GM13977 (cell line): Measurements from ENCODE around the gene SLC16A5.
"Not testable (repeated sequence)": the region's sequence is repeated elsewhere in the genome, so short reads cannot be mapped to it uniquely, and the experiment has no call there.

Experiments used
- DNase-seq: peaks from one replicate; pipeline ENCODE4 v3.0.0; 2012; ENCODE audit warnings: low spot score
- in situ Hi-C: fragments of 300-500 bp; cut with MboI; formaldehyde crosslinking; loops from one replicate; pipeline ENCODE4 v1.12.0; 2022; ENCODE audit warnings: low sequenced_read_pairs, low pct_unique_long_range_greater_than_20kb, mixed read lengths, inconsistent platforms; ENCODE audit not compliant: unreplicated experiment
- TF ChIP-seq, protein P1 (sequence below): IDR thresholded peaks from 2 replicates; pipeline ENCODE4 v1.5.1; 2012; ENCODE audit warnings: mild to moderate bottlenecking, control low read depth; ENCODE audit not compliant: insufficient read depth; ENCODE audit errors: extremely low read depth, missing control alignments

Gene SLC16A5, protein sequence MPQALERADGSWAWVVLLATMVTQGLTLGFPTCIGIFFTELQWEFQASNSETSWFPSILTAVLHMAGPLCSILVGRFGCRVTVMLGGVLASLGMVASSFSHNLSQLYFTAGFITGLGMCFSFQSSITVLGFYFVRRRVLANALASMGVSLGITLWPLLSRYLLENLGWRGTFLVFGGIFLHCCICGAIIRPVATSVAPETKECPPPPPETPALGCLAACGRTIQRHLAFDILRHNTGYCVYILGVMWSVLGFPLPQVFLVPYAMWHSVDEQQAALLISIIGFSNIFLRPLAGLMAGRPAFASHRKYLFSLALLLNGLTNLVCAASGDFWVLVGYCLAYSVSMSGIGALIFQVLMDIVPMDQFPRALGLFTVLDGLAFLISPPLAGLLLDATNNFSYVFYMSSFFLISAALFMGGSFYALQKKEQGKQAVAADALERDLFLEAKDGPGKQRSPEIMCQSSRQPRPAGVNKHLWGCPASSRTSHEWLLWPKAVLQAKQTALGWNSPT

GRCh38 chr17:75087558-75088453 is at the start of gene SLC16A5:
Gene SLC16A5 (plus strand): TSS chr17:75087954. CDS start chr17:75093637, 5,683 bp downstream.
- DNase-seq = peak; percentile 66
- in situ Hi-C loops = no loop called here
- TF ChIP-seq, protein P1, sequence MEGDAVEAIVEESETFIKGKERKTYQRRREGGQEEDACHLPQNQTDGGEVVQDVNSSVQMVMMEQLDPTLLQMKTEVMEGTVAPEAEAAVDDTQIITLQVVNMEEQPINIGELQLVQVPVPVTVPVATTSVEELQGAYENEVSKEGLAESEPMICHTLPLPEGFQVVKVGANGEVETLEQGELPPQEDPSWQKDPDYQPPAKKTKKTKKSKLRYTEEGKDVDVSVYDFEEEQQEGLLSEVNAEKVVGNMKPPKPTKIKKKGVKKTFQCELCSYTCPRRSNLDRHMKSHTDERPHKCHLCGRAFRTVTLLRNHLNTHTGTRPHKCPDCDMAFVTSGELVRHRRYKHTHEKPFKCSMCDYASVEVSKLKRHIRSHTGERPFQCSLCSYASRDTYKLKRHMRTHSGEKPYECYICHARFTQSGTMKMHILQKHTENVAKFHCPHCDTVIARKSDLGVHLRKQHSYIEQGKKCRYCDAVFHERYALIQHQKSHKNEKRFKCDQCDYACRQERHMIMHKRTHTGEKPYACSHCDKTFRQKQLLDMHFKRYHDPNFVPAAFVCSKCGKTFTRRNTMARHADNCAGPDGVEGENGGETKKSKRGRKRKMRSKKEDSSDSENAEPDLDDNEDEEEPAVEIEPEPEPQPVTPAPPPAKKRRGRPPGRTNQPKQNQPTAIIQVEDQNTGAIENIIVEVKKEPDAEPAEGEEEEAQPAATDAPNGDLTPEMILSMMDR = no peak

GRCh38 chr17:75039238-75039637 is 48.5 kb upstream of the SLC16A5 start:
- in situ Hi-C loops = no loop called here
- TF ChIP-seq, protein P1 = no peak
- no peak for DNase-seq

DNA sequence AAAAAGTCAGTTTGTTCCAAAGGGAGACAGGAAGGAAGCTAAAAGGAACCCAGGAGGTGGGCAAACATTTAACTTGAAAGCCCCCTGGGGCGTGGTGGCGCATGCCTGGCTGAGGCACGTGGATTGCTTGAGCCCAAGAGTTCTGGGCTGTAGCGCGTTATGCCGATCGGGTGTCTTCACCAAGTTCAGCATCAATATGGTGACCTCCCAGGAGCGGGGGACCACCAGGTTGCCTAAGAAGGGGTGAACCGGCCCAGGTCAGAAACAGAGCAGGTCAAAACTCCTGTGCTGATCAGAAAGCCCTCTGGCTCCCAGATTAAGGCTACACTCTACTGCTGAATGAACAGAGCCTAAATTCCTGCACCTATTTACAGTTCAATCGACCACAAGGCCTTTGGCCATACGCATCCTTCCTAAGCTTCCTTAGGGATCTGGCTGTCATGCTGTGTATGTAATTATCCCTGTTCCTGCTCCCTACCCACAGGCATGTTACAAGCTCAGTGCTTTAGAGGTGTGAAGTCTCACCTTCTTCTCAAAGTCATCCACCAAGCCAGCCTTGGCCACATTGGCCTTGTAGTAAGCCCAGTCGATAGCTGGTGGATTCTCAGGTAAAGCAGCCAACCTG is 46.0 kb upstream of the SLC16A5 start:
- in situ Hi-C loops = no loop called here
- DNase-seq = no peak
- TF ChIP-seq, protein P1 = no peak

DNA sequence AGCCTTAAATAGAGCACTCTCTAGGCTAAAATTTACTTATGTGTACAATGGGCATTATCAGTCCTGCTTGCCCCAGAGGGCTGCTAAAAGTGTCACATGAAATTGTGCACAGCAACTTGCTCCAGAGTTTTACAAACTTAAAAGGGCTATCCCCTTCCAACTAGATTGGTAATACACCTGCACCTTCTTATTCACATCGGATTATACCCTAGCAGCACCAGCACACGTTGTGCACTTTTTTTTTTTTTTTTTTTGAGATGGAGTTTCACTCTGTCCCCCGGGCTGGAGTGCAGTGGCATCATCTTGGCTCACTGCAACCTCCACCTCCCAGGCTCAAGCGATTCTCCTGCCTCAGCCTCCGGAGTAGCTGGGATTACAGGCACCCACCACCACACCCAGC is 44.0 kb upstream of the SLC16A5 start:
- DNase-seq, in situ Hi-C loops: not testable (repeated sequence)

DNA sequence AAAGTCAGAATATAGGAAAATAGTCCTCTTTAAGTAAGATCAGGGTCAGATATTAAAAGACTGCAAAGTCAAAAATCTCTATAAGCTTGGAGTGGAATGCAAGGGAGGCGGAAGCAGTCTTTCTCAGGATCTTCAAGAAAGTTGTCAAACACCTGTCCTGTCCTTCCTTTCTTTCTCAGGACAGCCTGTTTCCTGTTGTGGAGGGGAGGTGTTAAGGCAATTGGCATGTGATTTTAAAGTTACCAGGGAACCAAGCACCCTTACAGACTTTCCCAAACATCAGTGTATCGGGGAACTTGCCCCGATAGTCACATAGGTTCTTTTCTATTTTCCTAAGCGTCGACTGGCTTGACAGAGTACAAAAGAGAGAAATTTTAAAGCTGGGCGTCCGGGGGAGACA is 43.0 kb upstream of the SLC16A5 start:
- TF ChIP-seq, protein P1 = no peak
- in situ Hi-C loops = no loop called here
- DNase-seq = no peak

DNA sequence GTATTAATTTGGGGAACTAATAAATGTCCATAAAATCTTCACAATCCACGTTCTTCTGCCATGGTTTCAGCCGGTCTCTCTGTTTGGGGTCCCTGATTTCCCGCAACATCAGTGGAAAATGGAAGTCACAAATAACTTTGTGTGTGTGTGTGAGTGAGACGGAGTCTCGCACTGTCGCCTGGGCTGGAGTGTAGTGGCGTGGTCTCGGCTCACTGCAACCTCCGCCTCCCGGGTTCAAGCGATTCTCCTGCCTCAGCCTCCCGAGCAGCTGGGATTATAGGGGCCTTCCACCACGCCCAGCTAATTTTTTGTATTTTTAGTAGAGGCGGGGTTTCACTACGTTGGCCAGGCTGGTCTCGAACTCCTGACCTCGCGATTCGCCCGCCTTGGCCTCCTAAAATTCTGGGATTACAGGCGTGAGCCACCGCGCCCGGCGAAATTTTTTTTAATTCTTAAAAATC is 41.8 kb upstream of the SLC16A5 start:
- DNase-seq, in situ Hi-C loops: not testable (repeated sequence)
